HUDEP-2 (cell line): ENCODE measurements around the gene ROM1.
"Not testable (repeated sequence)": the region's sequence is repeated elsewhere in the genome, so short reads cannot be mapped to it uniquely, and the experiment has no call there.

Experiments
- DNase-seq, 76 experiments: peaks; one replicate each; lab custom pipeline; 2025; ENCODE audit not compliant: unreplicated experiment in 76 of 76; lab: John Stamatoyannopoulos, UW

The ROM1 gene

GRCh38 chr11:62605467-62605866, 7.6 kb upstream of the ROM1 start:
- DNase-seq = no peak

DNA sequence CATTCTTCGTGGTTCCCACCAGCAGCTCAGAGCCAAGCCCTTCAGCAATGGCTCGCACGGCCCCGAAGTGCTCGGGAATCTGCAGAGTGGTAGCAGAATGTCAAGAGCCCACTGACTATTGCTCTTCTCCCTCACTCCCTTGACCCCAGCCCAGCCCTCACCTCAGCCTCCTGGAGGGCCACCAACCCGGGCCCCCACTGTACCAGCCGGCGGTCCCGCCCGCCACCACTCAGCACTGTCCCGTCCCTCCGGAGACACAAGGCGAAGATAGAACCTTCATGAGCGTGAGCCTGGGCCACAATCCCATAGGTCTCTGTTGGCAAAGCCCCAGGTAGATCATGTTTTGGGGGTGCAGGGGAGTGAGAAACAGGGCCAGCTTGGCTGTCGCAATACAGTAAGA, 7.2 kb upstream of the ROM1 start:
- DNase-seq = no peak

- peak in 2 of 76 experiments; percentile 3 to 5 for DNase-seq
Observed at GRCh38 chr11:62607714-62608113, 5.3 kb upstream of the ROM1 start.

- DNase-seq = no peak
Observed at GRCh38 chr11:62608776-62609175, 4.3 kb upstream of the ROM1 start.

GRCh38 chr11:62610403-62610802, 2.7 kb upstream of the ROM1 start:
- DNase-seq = no peak

DNA sequence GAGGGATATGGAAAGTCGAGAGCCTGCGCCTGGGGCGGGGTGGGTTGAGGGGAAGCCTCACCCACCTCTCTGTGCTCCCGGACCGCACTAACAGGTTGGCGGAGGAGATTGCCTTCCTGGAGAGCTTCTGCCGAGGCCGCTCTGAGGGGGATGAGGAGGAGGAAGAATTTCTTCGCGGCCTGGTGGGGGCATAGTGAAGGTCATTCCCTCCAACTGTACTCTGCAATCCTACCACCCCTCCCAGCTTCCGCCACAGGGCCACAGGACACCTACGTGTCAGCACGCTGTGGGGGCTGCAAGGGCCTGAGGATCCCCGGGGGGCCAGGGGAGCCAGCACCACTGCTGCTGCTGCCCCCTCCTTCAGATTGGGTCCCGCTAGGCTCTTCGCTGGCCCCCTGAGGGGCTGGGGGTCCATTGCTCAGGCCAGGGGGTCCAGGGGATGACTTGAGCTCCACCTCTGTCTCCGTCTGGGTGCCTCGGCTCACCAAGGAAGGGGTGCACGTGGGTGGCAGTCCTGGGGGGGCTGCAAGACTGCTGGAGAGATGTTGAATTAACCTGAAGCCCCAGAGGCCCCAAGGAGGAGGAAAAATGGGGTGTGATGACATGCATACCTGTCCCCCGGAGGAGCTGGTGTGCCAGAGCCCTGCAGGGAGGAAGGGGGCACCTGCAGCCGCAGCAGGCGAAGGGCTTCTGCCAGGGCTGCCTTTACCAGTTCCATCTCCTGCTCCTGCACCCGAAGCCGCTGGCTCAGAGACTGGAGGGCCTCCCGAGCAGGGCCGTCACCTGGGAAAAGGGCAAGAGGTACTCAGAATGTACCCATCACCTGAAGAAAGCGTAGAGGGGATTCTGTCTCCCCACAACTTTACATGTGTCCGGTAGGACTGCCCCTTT, 2.0 kb upstream of the ROM1 start:
- DNase-seq = no peak

DNA sequence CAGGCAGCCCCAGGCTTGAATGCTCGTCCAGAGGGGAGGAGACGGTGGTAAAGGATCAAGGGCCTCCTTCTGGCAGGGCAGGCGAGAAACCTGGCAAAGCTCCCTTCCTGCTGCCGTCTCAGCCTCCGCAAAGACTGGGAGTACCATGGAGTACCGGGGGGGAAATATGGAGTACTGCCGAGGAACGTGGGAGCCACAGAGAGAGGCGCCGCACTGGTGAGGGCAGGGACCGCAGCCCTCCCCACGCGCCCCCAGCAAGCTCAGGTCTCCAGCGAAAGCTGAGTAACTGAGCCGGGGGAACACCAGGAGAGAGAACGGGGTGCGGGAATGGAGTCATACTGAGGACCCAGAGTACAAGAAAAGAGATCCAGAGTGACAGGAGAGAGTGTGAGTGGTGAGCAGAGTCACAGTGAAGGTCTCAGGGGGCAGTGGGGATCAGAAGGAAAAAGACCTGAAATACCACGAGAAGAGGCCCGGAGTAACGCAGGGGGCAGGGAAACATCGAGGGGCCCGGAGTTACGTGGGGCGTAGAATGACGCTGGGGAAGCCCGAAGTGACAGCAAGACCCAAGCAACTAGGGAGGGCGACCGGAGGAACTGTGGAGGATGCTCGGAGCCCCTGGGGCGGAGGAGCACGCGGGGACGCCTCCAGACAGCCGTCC, 1.2 kb upstream of the ROM1 start:
- DNase-seq = peak in 26 of 76 experiments; percentile 7 to 68 (median 38)

- no peak for DNase-seq
Observed at GRCh38 chr11:62613291-62613778, 278 bp downstream of the ROM1 start.

- peak in 3 of 76 experiments; percentile 3 to 28 (median 24) for DNase-seq
Observed at GRCh38 chr11:62614275-62614674, 1.2 kb downstream of the ROM1 start.

DNA sequence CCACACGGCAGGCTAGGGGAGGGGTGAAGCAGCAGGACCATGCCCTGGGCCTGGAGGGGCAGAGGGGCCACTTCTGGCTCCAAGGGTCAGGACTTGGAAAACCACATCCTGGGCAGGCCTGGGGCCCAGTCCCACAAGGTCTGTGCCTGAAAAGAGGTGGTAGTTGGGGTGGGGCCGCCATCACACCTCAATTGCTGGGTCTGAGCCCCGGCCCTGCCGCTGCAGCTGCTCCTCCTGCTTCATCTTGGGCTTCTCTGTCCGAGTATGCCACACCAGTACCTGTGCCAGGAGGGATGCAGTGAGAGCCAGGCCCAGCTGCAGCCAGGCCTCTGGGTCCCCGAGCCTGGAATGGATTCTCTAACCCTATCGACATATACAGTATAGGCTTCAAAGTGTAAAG, 2.5 kb downstream of the ROM1 start:
- DNase-seq = no peak

- DNase-seq = not testable (repeated sequence)
Observed at GRCh38 chr11:62616957-62617356, 3.9 kb downstream of the ROM1 start.

DNA sequence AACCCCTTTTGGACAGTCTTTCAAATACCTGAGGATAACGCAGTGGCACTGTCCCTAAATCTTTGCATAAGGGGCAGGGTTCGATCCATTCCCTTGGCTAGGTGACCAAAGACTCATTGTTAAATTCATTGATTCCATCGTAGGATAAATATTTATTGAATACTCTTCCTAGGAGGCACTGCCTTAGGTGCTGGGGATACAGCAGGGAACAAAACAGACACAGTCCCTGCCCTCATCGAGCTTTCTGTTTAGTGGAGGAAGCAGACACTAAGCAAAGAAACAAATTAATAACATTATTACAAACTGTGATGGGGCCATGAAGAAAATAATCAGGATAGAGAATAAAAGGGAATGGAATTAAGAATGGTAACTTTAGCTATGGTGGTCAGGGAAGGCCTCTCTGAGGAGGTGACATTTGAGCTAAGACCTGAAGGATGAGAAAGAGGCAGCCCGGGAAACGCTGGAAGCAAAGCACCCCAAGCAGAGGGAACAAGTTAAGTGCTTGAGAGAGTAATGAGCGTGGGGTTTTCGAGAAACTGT, 8.0 kb downstream of the ROM1 start:
- DNase-seq = no peak

GRCh38 chr11:62621567-62622470, 8.8 kb downstream of the ROM1 start, which contains the start of gene B3GAT3:
TSS of gene B3GAT3 (minus strand) at chr11:62621986. CDS start at chr11:62621947, 39 bp downstream.
- peak in 75 of 76 experiments; percentile 62 to 99 (median 97) for DNase-seq

DNA sequence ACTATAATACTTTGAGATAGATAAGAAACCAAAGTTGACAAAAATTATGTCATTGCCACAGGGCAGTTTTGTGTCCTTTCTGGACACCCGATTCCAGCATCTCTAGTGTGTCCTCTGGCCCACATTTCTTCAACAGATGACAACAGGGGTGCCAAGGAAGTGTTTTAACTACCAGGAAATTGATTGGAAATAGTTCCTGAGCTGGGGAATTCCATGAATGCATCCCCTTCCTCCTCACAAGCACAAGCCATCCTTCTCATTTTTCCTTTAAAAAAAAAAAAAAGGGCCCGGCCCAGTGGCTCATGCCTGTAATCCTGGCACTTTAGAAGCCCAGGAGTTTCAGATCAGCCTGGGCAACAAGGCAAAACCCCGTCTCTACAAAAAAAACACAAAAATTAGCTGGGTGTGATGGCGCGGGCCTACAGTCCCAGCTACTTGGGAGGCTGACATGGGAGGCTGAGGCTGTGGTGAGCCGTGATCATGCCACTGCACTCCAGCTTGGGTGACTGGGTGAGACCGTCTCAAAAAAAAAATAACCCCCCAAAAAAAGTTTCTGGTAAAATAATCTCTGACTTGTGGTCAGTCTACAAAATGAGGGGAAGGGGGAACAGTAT, 9.5 kb downstream of the ROM1 start:
- no peak for DNase-seq

DNA sequence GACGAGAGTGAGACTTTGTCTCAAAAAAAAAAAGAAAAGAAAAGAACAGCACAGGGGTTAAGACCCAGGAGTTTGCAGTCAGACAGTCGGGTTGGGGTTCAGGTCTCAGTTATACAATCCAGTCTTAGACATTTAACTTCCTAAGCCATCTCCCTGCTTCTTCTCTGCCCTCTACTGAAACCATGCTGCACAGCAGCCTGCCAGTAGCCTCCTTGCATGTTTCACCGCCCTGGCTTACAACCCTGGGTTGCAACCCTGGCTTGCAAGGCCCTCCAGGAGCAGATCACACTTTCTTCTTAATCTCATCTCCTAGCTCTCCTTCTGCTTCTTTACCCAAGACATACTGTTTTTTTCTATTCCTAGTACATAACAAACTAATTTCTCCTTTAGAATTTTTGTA, 14.7 kb downstream of the ROM1 start:
- DNase-seq = peak in 1 of 76 experiments; percentile 12

GRCh38 chr11:62632492-62632891, 19.4 kb downstream of the ROM1 start:
- peak in 6 of 76 experiments; percentile 2 to 28 (median 12) for DNase-seq

DNA sequence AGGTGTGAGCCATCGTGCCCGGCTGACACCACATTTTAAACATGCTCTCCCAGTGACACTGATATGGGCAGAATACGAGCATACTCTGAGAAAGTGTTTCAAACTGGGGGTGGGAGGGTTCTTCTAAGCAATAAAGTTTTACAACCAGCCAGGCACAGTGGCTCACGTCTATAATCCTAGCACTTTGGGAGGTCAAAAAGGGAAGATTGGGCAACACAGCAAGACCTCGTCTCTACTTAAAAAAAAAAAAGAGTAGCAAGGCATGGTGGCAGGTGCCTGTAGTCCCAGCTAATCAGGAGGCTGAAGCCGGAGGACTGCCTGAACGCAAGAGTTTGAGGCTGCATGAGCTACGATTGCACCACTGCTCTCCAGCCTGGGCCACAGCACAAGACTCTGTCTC, 31.2 kb downstream of the ROM1 start:
- DNase-seq = no peak

- no peak for DNase-seq
Observed at GRCh38 chr11:62645671-62645945, 32.6 kb downstream of the ROM1 start.

DNA sequence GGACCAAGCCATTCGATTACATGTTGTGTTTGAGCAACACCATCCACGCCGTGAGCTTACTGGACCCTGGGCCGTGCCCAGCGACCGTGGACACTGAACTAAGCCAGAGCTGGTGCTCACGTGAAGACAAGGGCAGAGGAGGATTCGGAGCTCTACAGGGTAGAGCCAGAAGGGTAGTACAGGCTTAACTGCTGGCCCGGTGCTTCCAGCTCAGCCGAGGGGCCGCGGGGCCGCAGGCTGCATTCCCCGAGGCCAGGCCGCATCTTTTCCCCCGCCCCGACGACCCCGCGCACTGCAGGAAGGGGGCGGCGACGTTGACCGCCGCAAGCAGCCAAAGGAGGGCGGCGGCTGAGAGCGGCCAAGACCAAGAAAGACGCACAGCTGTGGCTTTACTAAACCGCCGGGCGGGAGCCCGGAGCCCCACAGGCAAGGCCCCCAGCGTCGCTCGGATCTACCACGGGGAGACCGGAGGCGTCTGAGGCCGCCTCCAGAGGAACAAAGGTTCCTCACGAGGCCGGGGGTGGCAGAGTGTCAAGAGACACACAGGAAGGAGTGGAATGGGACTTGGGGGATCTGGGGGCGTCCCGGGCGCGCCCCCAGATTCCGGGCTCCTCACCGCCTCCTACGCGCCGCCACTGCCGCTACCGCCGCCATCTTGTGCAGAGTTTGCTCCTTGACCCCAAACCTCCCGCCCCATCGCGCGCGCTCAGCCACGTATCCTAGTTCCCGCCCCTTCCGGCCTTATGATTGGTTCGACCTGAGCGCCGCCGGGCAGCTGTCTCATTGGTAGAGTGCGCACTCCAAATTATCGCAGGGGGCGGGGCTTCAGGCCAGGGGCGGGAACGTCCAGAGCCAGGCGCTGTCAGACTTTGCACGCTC, 33.1 kb downstream of the ROM1 start, which contains the start of gene GANAB:
TSS of gene GANAB (minus strand) at position 668 of the 879 bp plus-strand sequence. CDS start at position 654, 14 bp downstream.
- peak in 74 of 76 experiments; percentile 81 to 99 (median 97) for DNase-seq
